GM21529 (cell line): ENCODE results near the gene RAE1.

Experiments
- ATAC-seq: cut with Tn5 transposase; IDR thresholded peaks from one replicate; pipeline ENCODE4 v1.9.1; 2021; ENCODE audit not compliant: unreplicated experiment

Gene RAE1

GRCh38 chr20:57387463-57387862, 36.4 kb downstream of the RAE1 start:
- ATAC-seq, result no peak

- no peak for ATAC-seq
These were observed 36.9 kb downstream of the RAE1 start for GRCh38 chr20:57387945-57388371.

- peak; percentile 19 for ATAC-seq
These were observed 38.1 kb downstream of the RAE1 start for GRCh38 chr20:57388953-57389694.

GRCh38 chr20:57389695-57390603, 38.9 kb downstream of the RAE1 start:
- ATAC-seq, result no peak

- ATAC-seq, result peak; percentile 48
These were observed 39.8 kb downstream of the RAE1 start, which contains the start of gene RBM38 for GRCh38 chr20:57390604-57391438. Gene RBM38 (plus strand): TSS chr20:57391396. CDS start chr20:57391582, 186 bp downstream.

GRCh38 chr20:57391439-57392301, 40.6 kb downstream of the RAE1 start:
- ATAC-seq, result peak; percentile 6

- peak; percentile 23 for ATAC-seq
These were observed 41.6 kb downstream of the RAE1 start for GRCh38 chr20:57392512-57393271.

- no peak for ATAC-seq
These were observed 42.5 kb downstream of the RAE1 start for GRCh38 chr20:57393321-57394120.

GRCh38 chr20:57394121-57395082, 43.3 kb downstream of the RAE1 start:
- ATAC-seq, result no peak

GRCh38 chr20:57395111-57395966, 44.3 kb downstream of the RAE1 start:
- no peak for ATAC-seq

GRCh38 chr20:57396212-57396983, 45.3 kb downstream of the RAE1 start:
- no peak for ATAC-seq

- no peak for ATAC-seq
These were observed 46.1 kb downstream of the RAE1 start for GRCh38 chr20:57396984-57397692.

- ATAC-seq, result peak; percentile 3
These were observed 46.6 kb downstream of the RAE1 start for GRCh38 chr20:57397693-57398108.

GRCh38 chr20:57398231-57398821, 47.3 kb downstream of the RAE1 start:
- peak; percentile 57 for ATAC-seq
